AG09309 (cell line): ENCODE data around the gene HIPK2.

ENCODE experiments used
- DNase-seq: peaks from one replicate; pipeline ENCODE4 v3.0.0-alpha.2; 2010; ENCODE audit warnings: low read depth
- H3K4me3 ChIP-seq: 2 replicates; pipeline ENCODE4 v1.5.1; 2011; ENCODE audit warnings: mild to moderate bottlenecking, low read depth, low read length, moderate library complexity; ENCODE audit not compliant: control insufficient read depth
- TF ChIP-seq, protein P1 (sequence below): IDR thresholded peaks from 2 replicates; pipeline ENCODE4 v1.5.1; 2011; ENCODE audit warnings: mild to moderate bottlenecking, low read depth, low read length, inconsistent platforms; ENCODE audit not compliant: insufficient read depth, control insufficient read depth; ENCODE audit errors: missing control alignments

Gene HIPK2

DNA sequence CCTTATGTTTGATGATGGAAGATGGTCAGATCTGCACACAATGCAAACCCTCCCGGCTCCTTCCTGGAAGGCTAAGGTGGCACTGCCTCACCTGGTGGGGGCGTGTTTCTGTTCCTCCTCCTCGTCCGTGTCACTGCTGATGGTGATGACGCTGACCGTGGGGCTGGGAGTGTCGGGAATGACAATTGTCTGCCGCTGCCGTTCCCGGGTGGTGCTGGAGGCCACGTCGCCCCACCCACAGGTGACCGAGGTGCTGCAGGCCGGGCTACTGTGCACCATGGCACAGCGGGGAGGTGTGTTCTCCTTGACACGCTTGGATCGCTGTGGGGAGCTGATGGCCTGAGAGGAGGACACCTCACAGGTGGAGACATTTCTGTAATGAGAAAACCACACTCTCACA is 181.2 kb downstream of the HIPK2 start:
- DNase-seq = no peak
- TF ChIP-seq, protein P1, sequence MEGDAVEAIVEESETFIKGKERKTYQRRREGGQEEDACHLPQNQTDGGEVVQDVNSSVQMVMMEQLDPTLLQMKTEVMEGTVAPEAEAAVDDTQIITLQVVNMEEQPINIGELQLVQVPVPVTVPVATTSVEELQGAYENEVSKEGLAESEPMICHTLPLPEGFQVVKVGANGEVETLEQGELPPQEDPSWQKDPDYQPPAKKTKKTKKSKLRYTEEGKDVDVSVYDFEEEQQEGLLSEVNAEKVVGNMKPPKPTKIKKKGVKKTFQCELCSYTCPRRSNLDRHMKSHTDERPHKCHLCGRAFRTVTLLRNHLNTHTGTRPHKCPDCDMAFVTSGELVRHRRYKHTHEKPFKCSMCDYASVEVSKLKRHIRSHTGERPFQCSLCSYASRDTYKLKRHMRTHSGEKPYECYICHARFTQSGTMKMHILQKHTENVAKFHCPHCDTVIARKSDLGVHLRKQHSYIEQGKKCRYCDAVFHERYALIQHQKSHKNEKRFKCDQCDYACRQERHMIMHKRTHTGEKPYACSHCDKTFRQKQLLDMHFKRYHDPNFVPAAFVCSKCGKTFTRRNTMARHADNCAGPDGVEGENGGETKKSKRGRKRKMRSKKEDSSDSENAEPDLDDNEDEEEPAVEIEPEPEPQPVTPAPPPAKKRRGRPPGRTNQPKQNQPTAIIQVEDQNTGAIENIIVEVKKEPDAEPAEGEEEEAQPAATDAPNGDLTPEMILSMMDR = no peak
- no peak overlapping the region for H3K4me3 ChIP-seq

DNA sequence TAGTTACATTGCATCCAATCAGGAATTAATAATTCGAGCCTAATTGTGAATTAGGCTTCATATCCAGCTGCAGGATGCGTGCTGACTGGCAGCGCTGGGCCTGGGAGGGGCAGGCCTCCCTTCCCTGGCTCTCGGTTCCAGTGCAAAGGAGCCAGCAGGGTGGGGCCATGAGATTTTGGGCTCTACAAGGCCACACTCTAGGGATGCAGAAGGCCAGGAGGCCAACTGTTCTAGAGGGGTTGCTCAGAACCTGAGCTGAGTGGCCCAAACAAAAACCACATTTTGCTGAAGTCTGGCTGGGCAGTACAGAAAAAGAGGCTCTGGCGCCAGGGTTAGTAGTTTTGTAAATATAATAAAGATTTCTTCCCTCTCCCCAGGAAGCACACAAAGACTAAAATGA is 182.0 kb downstream of the HIPK2 start:
- TF ChIP-seq, protein P1 = no peak
- no peak overlapping the region for H3K4me3 ChIP-seq
- DNase-seq = no peak

DNA sequence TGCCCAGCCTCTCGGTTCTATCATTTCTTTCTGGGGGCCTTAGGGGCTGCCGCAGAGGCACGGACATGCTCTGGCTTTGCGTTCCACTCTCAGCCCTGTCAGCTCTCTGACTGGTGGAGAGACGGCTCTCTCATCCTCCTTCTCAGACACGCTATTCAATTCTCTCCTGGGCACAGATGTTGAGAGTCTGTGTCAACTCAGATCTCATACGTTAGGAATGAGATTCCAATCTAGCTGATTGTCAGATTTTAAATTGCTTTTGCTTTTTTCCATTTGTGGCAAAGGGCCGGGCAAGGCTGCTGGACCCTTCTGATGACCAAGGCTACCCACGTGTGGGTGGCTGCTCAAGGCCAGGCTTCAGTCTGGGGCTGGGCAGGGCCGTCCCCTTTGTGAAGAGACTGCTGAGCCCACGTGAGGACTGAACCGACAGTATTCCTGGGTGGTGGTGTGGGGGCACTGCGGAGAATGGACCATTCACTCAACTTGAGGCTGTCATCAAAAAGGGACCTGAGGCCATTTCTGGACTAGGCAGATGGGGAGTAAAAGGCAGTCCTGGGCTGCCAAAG is 182.8 kb downstream of the HIPK2 start:
- no peak overlapping the region for H3K4me3 ChIP-seq
- DNase-seq = no peak
- TF ChIP-seq, protein P1 = no peak

DNA sequence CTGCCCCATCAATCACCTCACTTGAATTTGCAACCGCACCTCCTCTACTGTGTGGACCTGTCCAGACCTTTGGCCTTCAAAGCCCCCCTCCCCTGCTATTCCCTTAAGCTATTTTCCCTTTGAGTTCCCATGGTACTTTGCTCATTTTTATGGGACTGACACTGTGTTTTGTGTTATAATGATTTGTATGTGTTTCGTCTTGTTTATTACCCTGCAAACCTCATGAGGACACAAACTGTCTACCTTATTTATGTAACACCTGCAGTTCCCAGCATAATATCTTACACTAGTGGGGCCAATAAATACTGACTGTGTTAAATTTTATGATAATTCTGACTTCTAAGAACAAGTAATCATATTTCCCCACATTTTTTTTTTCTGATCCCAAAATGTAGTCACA is 183.7 kb downstream of the HIPK2 start:
- TF ChIP-seq, protein P1 = no peak
- DNase-seq = no peak
- H3K4me3 ChIP-seq = no peak overlapping the region

DNA sequence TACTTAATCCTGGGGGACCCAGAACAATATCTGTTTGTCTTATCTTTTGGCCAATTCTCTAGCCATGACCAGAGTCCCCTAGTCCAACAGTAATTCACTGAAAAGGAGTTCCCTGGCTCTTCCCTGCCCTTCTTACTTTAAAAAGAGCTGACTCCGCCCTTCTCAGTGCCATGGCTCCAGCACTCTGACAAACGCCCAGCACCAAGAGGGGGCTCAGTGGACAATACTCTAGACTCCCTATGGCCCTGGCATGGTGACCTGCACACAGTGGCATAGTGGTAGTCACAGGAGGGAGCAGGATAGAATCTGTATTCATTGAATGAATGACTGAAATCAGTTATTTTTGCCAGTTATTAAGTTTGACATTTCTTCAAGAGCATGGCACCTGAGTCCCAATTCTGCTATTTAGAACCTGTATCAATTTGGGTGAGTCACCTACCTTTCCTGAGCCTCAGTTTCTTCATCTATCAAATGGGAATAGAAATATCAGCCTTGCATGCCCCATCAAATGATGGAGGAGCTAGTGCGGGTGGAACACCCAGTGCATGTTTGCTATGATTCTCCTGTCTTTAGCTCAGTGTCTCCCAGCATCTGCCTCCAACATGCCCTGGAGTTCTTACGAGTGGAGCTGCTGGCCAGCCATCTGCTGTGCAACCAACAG is 184.9 kb downstream of the HIPK2 start:
- TF ChIP-seq, protein P1 = no peak
- DNase-seq = no peak
- H3K4me3 ChIP-seq = no peak overlapping the region

DNA sequence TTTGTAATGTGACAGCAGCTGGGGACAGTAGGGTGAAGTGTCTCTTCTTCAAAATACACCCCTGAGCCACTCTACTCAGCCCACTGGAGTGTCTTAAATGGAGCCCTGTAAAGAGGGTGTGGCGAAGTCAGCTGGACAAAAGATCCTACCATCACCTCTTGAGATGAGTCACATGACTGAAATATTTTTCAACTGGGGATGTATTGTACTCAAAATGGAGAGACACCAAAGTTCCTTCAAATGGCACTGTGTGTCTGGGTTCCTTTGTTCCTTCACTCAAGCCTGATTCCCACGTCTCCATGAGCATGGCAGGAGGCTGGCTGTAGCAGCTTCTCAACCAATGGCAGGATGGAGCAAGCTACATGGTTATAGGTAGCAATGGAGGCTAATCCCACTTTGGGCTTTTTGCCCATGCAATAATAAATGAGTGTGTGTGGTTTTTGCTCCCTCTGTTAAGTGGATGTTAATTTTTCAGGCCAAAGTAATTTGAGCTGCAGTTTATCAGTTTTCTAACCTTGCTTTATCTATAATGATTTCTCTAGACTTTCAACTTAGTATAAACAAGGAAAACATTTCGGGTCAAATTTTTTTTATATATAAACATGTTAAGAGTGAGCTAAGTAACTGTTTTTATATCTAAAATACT is 186.1 kb downstream of the HIPK2 start:
- DNase-seq = no peak
- no peak overlapping the region for H3K4me3 ChIP-seq
- TF ChIP-seq, protein P1 = no peak

DNA sequence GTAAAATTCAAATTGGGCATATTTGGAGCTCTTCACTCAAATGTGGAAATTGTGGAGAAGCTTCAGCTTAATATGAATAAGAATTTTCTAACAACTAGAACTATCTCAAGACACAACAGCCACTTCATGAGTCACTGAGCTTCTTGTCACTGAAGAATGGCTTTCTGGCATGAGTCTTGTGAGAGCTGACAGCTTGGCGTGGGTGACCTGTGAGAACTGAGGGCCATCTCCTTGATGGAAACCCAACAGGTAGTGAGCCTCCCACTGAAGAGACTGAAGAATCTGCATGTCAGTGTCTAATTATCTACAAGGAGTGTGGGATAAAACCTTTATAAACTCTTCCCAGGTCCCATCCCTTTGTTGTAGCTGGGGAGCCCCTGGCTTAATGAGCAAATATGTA is 188.3 kb downstream of the HIPK2 start:
- no peak for DNase-seq
- no peak overlapping the region for H3K4me3 ChIP-seq
- TF ChIP-seq, protein P1 = no peak
